Psoas muscle (tissue), 8 donors: ENCODE data around the gene FBXW7. TPM values are rescaled to one million over a fixed set of nuclear protein-coding genes. Genes with fewer than 3 reads are reported as not detected.

ENCODE experiments used
- ATAC-seq, 4 donors: fragments of 200-7000 bp; cut with Tn5 transposase; one replicate each; pipeline ENCODE4 v1.9.1; 2020; ENCODE audit warnings: moderate library complexity in 3 of 4, mild to moderate bottlenecking in 2 of 4
- DNase-seq, 2 donors: peaks; one replicate each; pipeline ENCODE4 v3.0.0-alpha.2; 2020
- H3K27ac ChIP-seq: fragments of 200-600 bp; one replicate; pipeline ENCODE4 v1.8.0; 2022
- H3K27me3 ChIP-seq, 3 donors: fragments of 200-600 bp in 1 of 3; one replicate each; pipeline versions ENCODE4 v1.6.1 to v1.8.0; 2013 to 2022; ENCODE audit warnings: low read length in 2 of 3, mild to moderate bottlenecking in 2 of 3, moderate library complexity in 1 of 3; ENCODE audit not compliant: insufficient read depth in 3 of 3
- H3K36me3 ChIP-seq, 2 donors: fragments of 200-600 bp in 1 of 2; one replicate each; pipeline versions ENCODE4 v1.6.1 to v1.8.0; 2013 to 2022; ENCODE audit warnings: low read depth in 1 of 2, mild to moderate bottlenecking in 1 of 2, moderate library complexity in 1 of 2; ENCODE audit not compliant: insufficient read depth in 1 of 2
- H3K4me1 ChIP-seq: fragments of 200-600 bp; one replicate; pipeline ENCODE4 v1.8.0; 2022
- H3K4me3 ChIP-seq: fragments of 200-600 bp; one replicate; pipeline ENCODE4 v1.8.0; 2022; ENCODE audit warnings: mild to moderate bottlenecking
- H3K9me3 ChIP-seq: fragments of 200-600 bp; one replicate; pipeline ENCODE4 v1.8.0; 2022
- WGBS, 3 donors: extraction: QIAGEN DNeasy Blood & Tissue Kit; methylation state at CpG; one replicate each; pipeline versions ENCODE4 v1.1.6 to v1.1.7; 2013; 5-methylcytosine and 5-hydroxymethylcytosine counted together
- intact Hi-C, 2 donors: fragments of 100-400 bp; cut with DNase I; formaldehyde crosslinking; loops; one replicate each; pipeline versions ENCODE4 v1.11.0 to v1.14.2; 2022
- polyA plus RNA-seq, 3 donors: library from polyadenylated mRNA; stranded (reverse); fragments of 200-250 nt; gene quantifications; one replicate each; pipeline ENCODE4 v1.2.3, GENCODE V29; 2013
- total RNA-seq, 4 donors: library from RNA; stranded (reverse); fragmentation: NEBNext Ultra II Directional in 2 of 4; extraction: Animal tissue kit (Norgen Biotek cat#: 25700) in 2 of 4; gene quantifications; one replicate each; pipeline versions ENCODE4 v1.2.1 to v1.2.4, GENCODE V29; 2021 to 2023
- TF ChIP-seq, protein P1 (sequence below): fragments of 200-600 bp; IDR thresholded peaks from one replicate; pipeline ENCODE4 v1.8.0; 2022; ENCODE audit warnings: antibody characterized with exemption
- donor health status: healthy with polysubstance abuse.
- donor health status: DM: no; HTN: no; CAD: no; lungs with moderate emphysema.
- donor health status: Bipolar disorder and iron deficiency.
- donor health status: healthy.
- donor health status: DM: yes; HTN: yes; CAD: no.
- donor health status: DM: no; HTN: no; CAD: no.
- donor health status: DM: no; HTN: no; CAD: no.
- donor health status: DM: yes; HTN: yes; CAD: no.

The FBXW7 gene
- total and polyA plus RNA-seq, 7 donors: 9.8 to 41.1 (median 28.7) TPM

DNA sequence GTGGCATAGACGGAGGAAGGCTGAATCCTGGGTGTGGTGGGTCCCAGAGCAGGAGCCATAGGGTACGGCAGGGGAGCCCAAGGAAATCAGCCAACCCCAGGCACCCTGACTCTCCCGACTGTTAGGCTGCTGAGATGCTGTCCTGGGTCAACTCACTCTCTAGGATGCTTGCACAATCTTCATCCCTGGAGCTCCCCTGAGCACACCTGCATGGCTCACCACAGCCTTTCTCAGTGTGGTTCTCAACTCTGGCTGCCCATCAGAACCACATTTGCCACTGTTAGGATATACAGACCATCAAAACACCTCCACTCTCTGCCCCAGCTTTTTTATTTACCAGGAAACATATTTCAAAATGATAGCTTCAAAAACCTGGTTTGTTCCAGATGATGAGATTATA lies 236.3 kb downstream of the FBXW7 start:
- intact Hi-C loops: no loop called here
- no peak overlapping the region for H3K27ac ChIP-seq
- H3K4me3 ChIP-seq: no peak overlapping the region
- TF ChIP-seq, protein P1, sequence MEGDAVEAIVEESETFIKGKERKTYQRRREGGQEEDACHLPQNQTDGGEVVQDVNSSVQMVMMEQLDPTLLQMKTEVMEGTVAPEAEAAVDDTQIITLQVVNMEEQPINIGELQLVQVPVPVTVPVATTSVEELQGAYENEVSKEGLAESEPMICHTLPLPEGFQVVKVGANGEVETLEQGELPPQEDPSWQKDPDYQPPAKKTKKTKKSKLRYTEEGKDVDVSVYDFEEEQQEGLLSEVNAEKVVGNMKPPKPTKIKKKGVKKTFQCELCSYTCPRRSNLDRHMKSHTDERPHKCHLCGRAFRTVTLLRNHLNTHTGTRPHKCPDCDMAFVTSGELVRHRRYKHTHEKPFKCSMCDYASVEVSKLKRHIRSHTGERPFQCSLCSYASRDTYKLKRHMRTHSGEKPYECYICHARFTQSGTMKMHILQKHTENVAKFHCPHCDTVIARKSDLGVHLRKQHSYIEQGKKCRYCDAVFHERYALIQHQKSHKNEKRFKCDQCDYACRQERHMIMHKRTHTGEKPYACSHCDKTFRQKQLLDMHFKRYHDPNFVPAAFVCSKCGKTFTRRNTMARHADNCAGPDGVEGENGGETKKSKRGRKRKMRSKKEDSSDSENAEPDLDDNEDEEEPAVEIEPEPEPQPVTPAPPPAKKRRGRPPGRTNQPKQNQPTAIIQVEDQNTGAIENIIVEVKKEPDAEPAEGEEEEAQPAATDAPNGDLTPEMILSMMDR: no peak
- DNase-seq: no peak
- no peaks in the 10 kb centered on the region for H3K27me3 ChIP-seq
- H3K36me3 ChIP-seq: no peaks in the 10 kb centered on the region
- H3K9me3 ChIP-seq: no peaks in the 10 kb centered on the region
- 86 to 90% (median 88%) methylated on average over 3 of the region's 3 CpGs for WGBS, 3 donors
- ATAC-seq: no peak
- H3K4me1 ChIP-seq: no peaks in the 10 kb centered on the region

DNA sequence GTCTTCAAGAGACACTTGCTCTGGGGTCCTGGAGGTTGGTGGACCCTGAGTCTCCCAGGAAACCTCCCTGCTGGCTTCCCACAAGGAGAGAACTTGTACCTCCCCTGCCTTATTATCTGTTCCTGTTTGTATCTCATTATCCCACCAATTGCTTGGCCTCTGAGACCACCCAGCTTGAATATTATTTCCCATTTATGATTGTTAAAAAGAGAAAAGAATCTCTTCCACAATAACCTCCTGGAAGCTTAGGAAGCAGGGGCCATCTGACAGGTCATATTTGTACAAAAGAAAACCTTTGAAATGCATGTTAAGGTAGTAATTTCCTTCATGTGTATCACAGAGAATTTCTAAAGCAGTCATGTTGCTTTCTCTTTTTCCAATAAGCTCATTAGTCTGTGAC lies 239.5 kb downstream of the FBXW7 start:
- no peaks in the 10 kb centered on the region for H3K36me3 ChIP-seq
- intact Hi-C loops: no loop called here
- H3K27ac ChIP-seq: no peak overlapping the region
- H3K4me1 ChIP-seq: no peaks in the 10 kb centered on the region
- no peaks in the 10 kb centered on the region for H3K9me3 ChIP-seq
- DNase-seq (no peak), ATAC-seq (no peak)
- H3K27me3 ChIP-seq: peaks cover 0 to 2% (median 0%) of the 10 kb centered on the region in 3 donors
- no peak overlapping the region for H3K4me3 ChIP-seq
- TF ChIP-seq, protein P1: no peak

- Histone ChIP-seq H3K27me3 (peaks cover 0 to 2% (median 0%) of the 10 kb centered on the region in 3 donors), H3K4me1 (no peaks in the 10 kb centered on the region), H3K36me3 (no peaks in the 10 kb centered on the region), H3K9me3 (no peaks in the 10 kb centered on the region), H3K4me3 (no peak overlapping the region), H3K27ac (no peak overlapping the region)
- 90 to 91% (median 91%) methylated on average over 5 of the region's 5 CpGs for WGBS, 3 donors
- ATAC-seq: no peak
- intact Hi-C loops: no loop called here
- TF ChIP-seq, protein P1: no peak
- no peak for DNase-seq
These were observed 241.1 kb downstream of the FBXW7 start for GRCh38 chr4:152294765-152295164.

DNA sequence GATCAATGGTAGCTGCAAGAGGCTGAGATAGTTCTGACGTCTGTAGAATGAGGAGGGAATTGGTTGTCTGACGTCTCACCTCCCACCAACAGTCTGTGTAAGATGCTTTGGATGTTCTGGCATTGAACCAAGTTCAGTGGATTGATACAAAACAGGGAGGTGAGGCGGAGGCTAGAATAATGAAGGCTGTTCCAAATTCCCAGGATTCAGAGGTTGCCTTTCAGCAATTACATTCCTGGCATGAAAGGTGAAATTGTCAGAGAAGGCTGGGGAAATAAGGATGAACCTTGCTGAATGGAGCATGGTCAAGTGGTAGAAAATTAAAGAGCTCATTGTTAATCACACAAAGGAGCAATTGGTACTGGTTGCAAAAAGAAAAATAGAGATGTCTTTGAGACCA lies 241.6 kb downstream of the FBXW7 start:
- no peaks in the 10 kb centered on the region for H3K4me1 ChIP-seq
- no peaks in the 10 kb centered on the region for H3K36me3 ChIP-seq
- ATAC-seq (no peak), DNase-seq (no peak)
- TF ChIP-seq, protein P1: no peak
- no peak overlapping the region for H3K4me3 ChIP-seq
- H3K27ac ChIP-seq: no peak overlapping the region
- H3K27me3 ChIP-seq: peaks cover 0 to 2% (median 0%) of the 10 kb centered on the region in 3 donors
- no peaks in the 10 kb centered on the region for H3K9me3 ChIP-seq
- intact Hi-C loops: no loop called here
- 69 to 78% (median 78%) methylated on average over 3 of the region's 3 CpGs for WGBS, 3 donors

GRCh38 chr4:152293527-152293926 lies 242.4 kb downstream of the FBXW7 start:
- intact Hi-C loops: no loop called here
- Histone ChIP-seq H3K27me3 (peaks cover 0 to 2% (median 0%) of the 10 kb centered on the region in 3 donors), H3K9me3 (no peaks in the 10 kb centered on the region), H3K27ac (no peak overlapping the region), H3K4me1 (no peaks in the 10 kb centered on the region), H3K4me3 (no peak overlapping the region), H3K36me3 (no peaks in the 10 kb centered on the region)
- 90 to 96% (median 93%) methylated on average over 5 of the region's 5 CpGs for WGBS, 3 donors
- TF ChIP-seq, protein P1: no peak
- no peak for DNase-seq
- ATAC-seq: no peak
